ENCODE data around the gene PCDHGA2. TPM values are rescaled to one million over a fixed set of nuclear protein-coding genes. Genes with fewer than 3 reads are reported as not detected.

PCDHGA2 gene
- total and polyA plus RNA-seq, 2 donors (not counting 1 experiment from before 2014, with no cell fraction given): 4.5 to 5.8 TPM

DNA sequence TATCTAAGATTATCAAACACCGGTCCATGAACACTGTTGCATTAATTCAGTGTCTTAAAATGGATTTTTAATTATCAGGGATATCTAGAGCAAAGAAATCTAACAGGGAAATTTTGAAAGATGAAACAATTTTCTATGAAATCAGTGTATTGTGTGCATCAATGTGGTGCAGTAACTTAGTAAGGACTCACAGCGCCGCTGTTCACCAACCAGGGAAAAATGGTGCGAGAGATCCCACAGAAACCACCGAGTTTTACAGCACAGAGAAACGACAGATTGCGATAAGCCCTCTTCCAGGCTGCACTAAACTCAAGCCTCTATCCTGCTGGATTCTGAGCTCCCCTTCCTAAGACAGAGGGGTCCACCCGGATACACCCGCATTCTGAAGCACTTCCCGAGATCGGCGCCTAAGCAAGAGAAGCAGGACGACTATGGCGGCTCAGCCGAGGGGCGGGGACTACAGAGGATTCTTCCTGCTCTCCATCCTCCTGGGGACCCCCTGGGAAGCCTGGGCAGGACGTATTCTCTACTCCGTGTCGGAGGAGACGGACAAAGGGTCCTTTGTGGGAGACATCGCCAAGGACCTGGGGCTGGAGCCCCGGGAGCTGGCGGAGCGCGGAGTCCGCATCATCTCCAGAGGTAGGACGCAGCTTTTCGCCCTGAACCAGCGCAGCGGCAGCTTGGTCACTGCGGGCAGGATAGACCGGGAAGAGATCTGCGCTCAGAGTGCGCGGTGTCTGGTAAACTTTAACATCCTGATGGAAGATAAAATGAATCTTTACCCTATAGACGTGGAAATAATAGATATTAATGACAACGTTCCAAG, 44.1 kb downstream of the PCDHGA2 start, which contains the start of gene PCDHGA7:
Gene PCDHGA7 (plus strand): TSS at position 274 of the 826 bp plus-strand sequence. CDS start 158 bp downstream, at position 432.
- Histone ChIP-seq H3K27ac (ENCODE audit: insufficient read depth, low read length) (no peak within 1 kb of the TSS), H4K20me1 (ENCODE audit: control insufficient read depth, extremely low read depth, insufficient read depth, low read length) (no peaks in the 10 kb centered on the region), H3K27me3 (ENCODE audit: control insufficient read depth, insufficient read depth, low read length) (no peaks in the 10 kb centered on the region), H3K4me1 (ENCODE audit: control insufficient read depth, extremely low read depth, insufficient read depth, low read length) (no peaks in the 10 kb centered on the region), H3K4me2 (ENCODE audit: extremely low read depth, insufficient read depth, low read length) (peak within 1 kb of the TSS; percentile 76), H3K36me3 (ENCODE audit: control insufficient read depth, insufficient read depth, low read length) (no peaks in the 10 kb centered on the region), H3K4me3 (replicated peaks in 1 of 4; ENCODE audit: control extremely low read depth in 1 of 4, insufficient read depth in 1 of 4, low read depth in 3 of 4, low read length in 4 of 4) (peak within 1 kb of the TSS; percentile 62 to 76 (median 63)), H3K79me2 (ENCODE audit: control insufficient read depth, insufficient read depth, low read length) (no peaks in the 10 kb centered on the region), H2AFZ (ENCODE audit: low read length) (peak within 1 kb of the TSS; percentile 67), H3K9ac (ENCODE audit: insufficient read depth, low read length) (no peak within 1 kb of the TSS), H3K9me3 (ENCODE audit: control insufficient read depth, insufficient read depth, low read depth, low read length) (peaks cover 2% of the 10 kb centered on the region)
- TF ChIP-seq, protein P1, sequence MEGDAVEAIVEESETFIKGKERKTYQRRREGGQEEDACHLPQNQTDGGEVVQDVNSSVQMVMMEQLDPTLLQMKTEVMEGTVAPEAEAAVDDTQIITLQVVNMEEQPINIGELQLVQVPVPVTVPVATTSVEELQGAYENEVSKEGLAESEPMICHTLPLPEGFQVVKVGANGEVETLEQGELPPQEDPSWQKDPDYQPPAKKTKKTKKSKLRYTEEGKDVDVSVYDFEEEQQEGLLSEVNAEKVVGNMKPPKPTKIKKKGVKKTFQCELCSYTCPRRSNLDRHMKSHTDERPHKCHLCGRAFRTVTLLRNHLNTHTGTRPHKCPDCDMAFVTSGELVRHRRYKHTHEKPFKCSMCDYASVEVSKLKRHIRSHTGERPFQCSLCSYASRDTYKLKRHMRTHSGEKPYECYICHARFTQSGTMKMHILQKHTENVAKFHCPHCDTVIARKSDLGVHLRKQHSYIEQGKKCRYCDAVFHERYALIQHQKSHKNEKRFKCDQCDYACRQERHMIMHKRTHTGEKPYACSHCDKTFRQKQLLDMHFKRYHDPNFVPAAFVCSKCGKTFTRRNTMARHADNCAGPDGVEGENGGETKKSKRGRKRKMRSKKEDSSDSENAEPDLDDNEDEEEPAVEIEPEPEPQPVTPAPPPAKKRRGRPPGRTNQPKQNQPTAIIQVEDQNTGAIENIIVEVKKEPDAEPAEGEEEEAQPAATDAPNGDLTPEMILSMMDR (conservative IDR thresholded peaks at IDR 0.05 in 1 of 2, IDR thresholded peaks at IDR 0.05 in 1 of 2; ENCODE audit: low read depth in 1 of 2, low read length in 2 of 2): peak; percentile 51
- no peak for TF ChIP-seq EZH2 (IDR thresholded peaks at IDR 0.05; ENCODE audit: low read length, missing control alignments)
- peak; percentile 48 to 54 for DNase-seq (ENCODE audit: low read depth in 2 of 2)

DNA sequence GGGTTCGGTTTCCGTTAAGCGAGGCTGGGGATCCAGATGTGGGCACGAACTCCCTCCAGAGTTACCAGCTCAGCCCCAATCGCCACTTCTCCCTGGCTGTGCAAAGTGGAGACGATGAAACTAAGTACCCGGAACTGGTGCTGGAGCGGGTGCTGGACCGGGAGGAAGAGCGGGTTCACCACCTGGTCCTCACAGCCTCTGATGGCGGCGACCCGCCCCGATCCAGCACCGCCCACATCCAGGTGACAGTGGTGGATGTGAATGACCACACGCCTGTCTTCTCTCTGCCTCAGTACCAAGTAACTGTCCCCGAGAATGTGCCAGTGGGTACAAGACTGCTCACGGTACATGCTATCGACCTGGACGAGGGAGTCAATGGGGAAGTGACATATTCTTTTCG, 44.8 kb downstream of the PCDHGA2 start:
- Histone ChIP-seq H3K4me1 (ENCODE audit: control insufficient read depth, extremely low read depth, insufficient read depth, low read length) (no peaks in the 10 kb centered on the region), H3K9ac (ENCODE audit: insufficient read depth, low read length) (no peak overlapping the region), H3K9me3 (ENCODE audit: control insufficient read depth, insufficient read depth, low read depth, low read length) (peaks cover 2% of the 10 kb centered on the region), H3K27me3 (ENCODE audit: control insufficient read depth, insufficient read depth, low read length) (no peaks in the 10 kb centered on the region), H3K36me3 (ENCODE audit: control insufficient read depth, insufficient read depth, low read length) (no peaks in the 10 kb centered on the region), H3K4me3 (replicated peaks in 1 of 4; ENCODE audit: control extremely low read depth in 1 of 4, insufficient read depth in 1 of 4, low read depth in 3 of 4, low read length in 4 of 4) (peak overlapping the region; percentile 62 to 76 (median 63)), H2AFZ (ENCODE audit: low read length) (no peak overlapping the region), H3K79me2 (ENCODE audit: control insufficient read depth, insufficient read depth, low read length) (no peaks in the 10 kb centered on the region), H3K4me2 (ENCODE audit: extremely low read depth, insufficient read depth, low read length) (peak overlapping the region; percentile 44), H3K27ac (ENCODE audit: insufficient read depth, low read length) (no peak overlapping the region), H4K20me1 (ENCODE audit: control insufficient read depth, extremely low read depth, insufficient read depth, low read length) (no peaks in the 10 kb centered on the region)
- DNase-seq (ENCODE audit: low read depth in 2 of 2): no peak
- TF ChIP-seq, protein P1 (conservative IDR thresholded peaks at IDR 0.05 in 1 of 2, IDR thresholded peaks at IDR 0.05 in 1 of 2; ENCODE audit: low read depth in 1 of 2, low read length in 2 of 2): no peak

DNA sequence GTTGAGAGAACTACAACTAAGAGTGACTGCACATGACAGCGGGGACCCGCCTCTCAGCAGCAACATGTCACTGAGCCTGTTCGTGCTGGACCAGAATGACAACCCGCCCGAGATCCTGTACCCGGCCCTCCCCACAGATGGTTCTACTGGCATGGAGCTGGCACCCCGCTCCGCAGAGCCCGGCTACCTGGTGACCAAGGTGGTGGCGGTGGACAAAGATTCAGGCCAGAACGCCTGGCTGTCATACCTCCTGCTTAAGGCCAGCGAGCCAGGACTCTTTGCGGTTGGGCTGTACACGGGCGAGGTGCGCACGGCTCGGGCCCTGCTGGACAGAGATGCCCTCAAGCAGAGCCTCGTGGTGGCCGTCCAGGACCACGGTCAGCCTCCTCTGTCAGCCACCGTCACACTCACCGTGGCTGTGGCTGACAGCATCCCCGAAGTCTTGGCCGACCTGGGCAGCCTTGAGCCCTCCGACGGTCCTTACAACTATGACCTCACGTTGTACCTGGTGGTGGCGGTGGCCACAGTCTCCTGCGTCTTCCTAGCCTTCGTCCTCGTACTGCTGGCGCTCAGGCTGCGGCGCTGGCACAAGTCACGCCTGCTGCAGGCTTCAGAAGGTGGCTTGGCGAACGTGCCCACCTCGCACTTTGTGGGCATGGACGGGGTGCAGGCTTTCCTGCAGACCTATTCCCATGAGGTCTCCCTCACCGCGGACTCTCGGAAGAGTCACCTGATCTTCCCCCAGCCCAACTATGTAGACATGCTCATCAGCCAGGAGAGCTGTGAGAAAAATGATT, 46.1 kb downstream of the PCDHGA2 start:
- H3K27ac ChIP-seq (ENCODE audit: insufficient read depth, low read length): no peak overlapping the region
- H3K9ac ChIP-seq (ENCODE audit: insufficient read depth, low read length): no peak overlapping the region
- H3K4me2 ChIP-seq (ENCODE audit: extremely low read depth, insufficient read depth, low read length): no peak overlapping the region
- no peaks in the 10 kb centered on the region for H3K79me2 ChIP-seq (ENCODE audit: control insufficient read depth, insufficient read depth, low read length)
- no peak overlapping the region for H2AFZ ChIP-seq (ENCODE audit: low read length)
- no peak overlapping the region for H3K4me3 ChIP-seq (replicated peaks in 1 of 4; ENCODE audit: control extremely low read depth in 1 of 4, insufficient read depth in 1 of 4, low read depth in 3 of 4, low read length in 4 of 4)
- H3K27me3 ChIP-seq (ENCODE audit: control insufficient read depth, insufficient read depth, low read length): no peaks in the 10 kb centered on the region
- no peaks in the 10 kb centered on the region for H3K4me1 ChIP-seq (ENCODE audit: control insufficient read depth, extremely low read depth, insufficient read depth, low read length)
- peaks cover 2% of the 10 kb centered on the region for H3K9me3 ChIP-seq (ENCODE audit: control insufficient read depth, insufficient read depth, low read depth, low read length)
- TF ChIP-seq EZH2 (IDR thresholded peaks at IDR 0.05; ENCODE audit: low read length, missing control alignments): no peak
- TF ChIP-seq, protein P1 (conservative IDR thresholded peaks at IDR 0.05 in 1 of 2, IDR thresholded peaks at IDR 0.05 in 1 of 2; ENCODE audit: low read depth in 1 of 2, low read length in 2 of 2): no peak
- DNase-seq (ENCODE audit: low read depth in 2 of 2): no peak
- no peaks in the 10 kb centered on the region for H4K20me1 ChIP-seq (ENCODE audit: control insufficient read depth, extremely low read depth, insufficient read depth, low read length)
- H3K36me3 ChIP-seq (ENCODE audit: control insufficient read depth, insufficient read depth, low read length): no peaks in the 10 kb centered on the region
